ENCODE measurements around the gene GASK1B.

The GASK1B gene

GRCh38 chr4:158182736-158183135 is 9.9 kb upstream of the GASK1B start:
- no peak for DNase-seq

- no peak for DNase-seq
Measured at GRCh38 chr4:158181906-158182305, 9.1 kb upstream of the GASK1B start.

- DNase-seq: no peak
Measured at GRCh38 chr4:158179465-158179864, 6.6 kb upstream of the GASK1B start.

- no peak for DNase-seq
Measured at GRCh38 chr4:158176776-158177175, 4.0 kb upstream of the GASK1B start.

- no peak for DNase-seq
Measured at GRCh38 chr4:158176108-158176507, 3.3 kb upstream of the GASK1B start.

GRCh38 chr4:158170691-158171561 is 1.9 kb downstream of the GASK1B start:
- peak; percentile 82 for DNase-seq

GRCh38 chr4:158169931-158170690 is 2.7 kb downstream of the GASK1B start:
- DNase-seq: peak; percentile 65

- DNase-seq: no peak
Measured at GRCh38 chr4:158169506-158169905, 3.3 kb downstream of the GASK1B start.

GRCh38 chr4:158168606-158169005 is 4.2 kb downstream of the GASK1B start:
- peak; percentile 11 for DNase-seq

- no peak for DNase-seq
Measured at GRCh38 chr4:158166701-158167100, 6.1 kb downstream of the GASK1B start.

- DNase-seq: no peak
Measured at GRCh38 chr4:158164768-158165213, 8.0 kb downstream of the GASK1B start.

- DNase-seq: peak; percentile 25
Measured at GRCh38 chr4:158163941-158164767, 8.7 kb downstream of the GASK1B start.

- peak; percentile 77 for DNase-seq
Measured at GRCh38 chr4:158162631-158163030, 10.2 kb downstream of the GASK1B start.

GRCh38 chr4:158161551-158162354 is 11.1 kb downstream of the GASK1B start:
- peak; percentile 99 for DNase-seq

GRCh38 chr4:158159718-158160094 is 13.1 kb downstream of the GASK1B start:
- DNase-seq: no peak

GRCh38 chr4:158159054-158159717 is 13.6 kb downstream of the GASK1B start:
- DNase-seq: peak; percentile 72

- no peak for DNase-seq
Measured at GRCh38 chr4:158157412-158157811, 15.4 kb downstream of the GASK1B start.

- no peak for DNase-seq
Measured at GRCh38 chr4:158155656-158156356, 17.0 kb downstream of the GASK1B start.

GRCh38 chr4:158147151-158147550 is 25.7 kb downstream of the GASK1B start:
- DNase-seq: no peak

GRCh38 chr4:158146736-158147135 is 26.1 kb downstream of the GASK1B start:
- DNase-seq: no peak

GRCh38 chr4:158139086-158139485 is 33.7 kb downstream of the GASK1B start:
- no peak for DNase-seq
